ENCODE data around the gene HCRTR1. TPM values are rescaled to one million over a fixed set of nuclear protein-coding genes. Genes with fewer than 3 reads are reported as not detected.
"Not testable (repeated sequence)": the region's sequence is repeated elsewhere in the genome, so short reads cannot be mapped to it uniquely, and the experiment has no call there.

The HCRTR1 gene
- polyA plus RNA-seq, 1 donor from 2014 or later: not detected

GRCh38 chr1:31587328-31587699, 30.2 kb upstream of the HCRTR1 start:
- not testable (repeated sequence) for H3K4me1 Mint-ChIP-seq, H3K9me3 Mint-ChIP-seq, H3K27ac Mint-ChIP-seq, H3K36me3 Mint-ChIP-seq, H3K4me3 Mint-ChIP-seq
- peaks cover 16% of the 10 kb centered on the region for H3K27me3 Mint-ChIP-seq

GRCh38 chr1:31587720-31588423, 29.6 kb upstream of the HCRTR1 start:
- peaks cover 0 to 2% (median 2%) of the 10 kb centered on the region in 3 donors for H3K4me1 Mint-ChIP-seq
- H3K36me3 Mint-ChIP-seq: no peaks in the 10 kb centered on the region
- peaks cover 16% of the 10 kb centered on the region for H3K27me3 Mint-ChIP-seq
- peak overlapping the region in 1 of 3 donors; percentile 53 for H3K27ac Mint-ChIP-seq
- no peaks in the 10 kb centered on the region for H3K9me3 Mint-ChIP-seq
- H3K4me3 Mint-ChIP-seq: peak overlapping the region in 2 of 4 donors; percentile 47 to 84

- Mint-ChIP-seq H3K27me3 (peaks cover 16% of the 10 kb centered on the region), H3K4me3 (no peak overlapping the region), H3K4me1 (peaks cover 0 to 2% (median 2%) of the 10 kb centered on the region in 3 donors), H3K36me3 (no peaks in the 10 kb centered on the region), H3K9me3 (no peaks in the 10 kb centered on the region), H3K27ac (no peak overlapping the region)
These were observed 28.6 kb upstream of the HCRTR1 start for GRCh38 chr1:31588751-31589515.

GRCh38 chr1:31591425-31592093, 25.9 kb upstream of the HCRTR1 start:
- Mint-ChIP-seq H3K4me3 (no peak overlapping the region), H3K27me3 (peaks cover 16% of the 10 kb centered on the region), H3K36me3 (no peaks in the 10 kb centered on the region), H3K27ac (no peak overlapping the region), H3K9me3 (no peaks in the 10 kb centered on the region), H3K4me1 (peaks cover 0 to 4% (median 2%) of the 10 kb centered on the region in 3 donors)

GRCh38 chr1:31592132-31592531, 25.4 kb upstream of the HCRTR1 start:
- Mint-ChIP-seq H3K4me1 (peaks cover 0 to 4% (median 2%) of the 10 kb centered on the region in 3 donors), H3K36me3 (no peaks in the 10 kb centered on the region), H3K27ac (no peak overlapping the region), H3K27me3 (peaks cover 16% of the 10 kb centered on the region), H3K9me3 (no peaks in the 10 kb centered on the region), H3K4me3 (no peak overlapping the region)

GRCh38 chr1:31593136-31593665, 24.3 kb upstream of the HCRTR1 start:
- no peaks in the 10 kb centered on the region for H3K36me3 Mint-ChIP-seq
- H3K27ac Mint-ChIP-seq: no peak overlapping the region
- H3K9me3 Mint-ChIP-seq: no peaks in the 10 kb centered on the region
- H3K4me1 Mint-ChIP-seq: peaks cover 0 to 4% (median 2%) of the 10 kb centered on the region in 3 donors
- H3K27me3 Mint-ChIP-seq: peaks cover 9% of the 10 kb centered on the region
- no peak overlapping the region for H3K4me3 Mint-ChIP-seq

GRCh38 chr1:31593770-31594632, 23.5 kb upstream of the HCRTR1 start:
- Mint-ChIP-seq H3K9me3 (no peaks in the 10 kb centered on the region), H3K4me1 (peaks cover 0 to 4% (median 2%) of the 10 kb centered on the region in 3 donors), H3K27me3 (peaks cover 8% of the 10 kb centered on the region), H3K4me3 (no peak overlapping the region), H3K27ac (no peak overlapping the region), H3K36me3 (no peaks in the 10 kb centered on the region)

- Mint-ChIP-seq H3K9me3 (no peaks in the 10 kb centered on the region), H3K4me3 (no peak overlapping the region), H3K27ac (no peak overlapping the region), H3K36me3 (no peaks in the 10 kb centered on the region), H3K27me3 (no peaks in the 10 kb centered on the region), H3K4me1 (peaks cover 0 to 2% (median 0%) of the 10 kb centered on the region in 3 donors)
These were observed 21.4 kb upstream of the HCRTR1 start for GRCh38 chr1:31595836-31596736.

GRCh38 chr1:31596737-31597097, 20.8 kb upstream of the HCRTR1 start:
- H3K4me3 Mint-ChIP-seq: no peak overlapping the region
- H3K27me3 Mint-ChIP-seq: no peaks in the 10 kb centered on the region
- no peak overlapping the region for H3K27ac Mint-ChIP-seq
- no peaks in the 10 kb centered on the region for H3K9me3 Mint-ChIP-seq
- H3K36me3 Mint-ChIP-seq: no peaks in the 10 kb centered on the region
- peaks cover 0 to 2% (median 0%) of the 10 kb centered on the region in 3 donors for H3K4me1 Mint-ChIP-seq

- H3K27ac Mint-ChIP-seq: no peak overlapping the region
- H3K4me1 Mint-ChIP-seq: peaks cover 0 to 2% (median 0%) of the 10 kb centered on the region in 3 donors
- H3K9me3 Mint-ChIP-seq: no peaks in the 10 kb centered on the region
- H3K36me3 Mint-ChIP-seq: no peaks in the 10 kb centered on the region
- no peak overlapping the region for H3K4me3 Mint-ChIP-seq
- H3K27me3 Mint-ChIP-seq: no peaks in the 10 kb centered on the region
These were observed 18.5 kb upstream of the HCRTR1 start for GRCh38 chr1:31598980-31599379.

- no peaks in the 10 kb centered on the region for H3K27me3 Mint-ChIP-seq
- H3K27ac Mint-ChIP-seq: no peak overlapping the region
- no peaks in the 10 kb centered on the region for H3K36me3 Mint-ChIP-seq
- peaks cover 0 to 1% (median 0%) of the 10 kb centered on the region in 3 donors for H3K4me1 Mint-ChIP-seq
- H3K9me3 Mint-ChIP-seq: no peaks in the 10 kb centered on the region
- no peak overlapping the region for H3K4me3 Mint-ChIP-seq
These were observed 16.8 kb upstream of the HCRTR1 start for GRCh38 chr1:31600641-31601040.

GRCh38 chr1:31602081-31602480, 15.4 kb upstream of the HCRTR1 start:
- H3K4me1 Mint-ChIP-seq: peaks cover 7 to 9% (median 8%) of the 10 kb centered on the region in 3 donors
- no peaks in the 10 kb centered on the region for H3K36me3 Mint-ChIP-seq
- no peak overlapping the region for H3K27ac Mint-ChIP-seq
- H3K9me3 Mint-ChIP-seq: no peaks in the 10 kb centered on the region
- H3K4me3 Mint-ChIP-seq: no peak overlapping the region
- H3K27me3 Mint-ChIP-seq: no peaks in the 10 kb centered on the region

- H3K4me3 Mint-ChIP-seq: no peak overlapping the region
- H3K9me3 Mint-ChIP-seq: no peaks in the 10 kb centered on the region
- no peaks in the 10 kb centered on the region for H3K27me3 Mint-ChIP-seq
- no peaks in the 10 kb centered on the region for H3K36me3 Mint-ChIP-seq
- H3K27ac Mint-ChIP-seq: no peak overlapping the region
- peaks cover 7 to 9% (median 8%) of the 10 kb centered on the region in 3 donors for H3K4me1 Mint-ChIP-seq
These were observed 11.5 kb upstream of the HCRTR1 start for GRCh38 chr1:31605908-31606427.
